SK-N-SH (cell line): ENCODE results near the gene SPAST. TPM values are rescaled to one million over a fixed set of nuclear protein-coding genes. Genes with fewer than 3 reads are reported as not detected.

Source experiments
- CTCF ChIA-PET: fragments of 300-600, 350-600 bp; formaldehyde crosslinking; extraction: SDS; loops from one replicate; lab custom pipeline; 2021; lab: Yijun Ruan, JAX
- POLR2A ChIA-PET: fragments of 350-600 bp; sonication (Branson Sonifier 250); formaldehyde crosslinking; extraction: SDS; loops from one replicate; lab custom pipeline; 2020; ENCODE audit warnings: antibody characterized with exemption, inconsistent platforms; lab: Yijun Ruan, JAX
- DNase-seq: peaks from one replicate; pipeline ENCODE4 v3.0.0; 2012
- H2AFZ ChIP-seq: fragments of 200-600 bp; sonication (generic); 2 replicates; pipeline ENCODE4 v1.8.1; 2016; ENCODE audit warnings: antibody characterized with exemption, mild to moderate bottlenecking, low read depth
- H3F3A ChIP-seq: fragments of 200-600 bp; sonication (generic); replicated peaks from 2 replicates; pipeline ENCODE3; 2016; ENCODE audit warnings: antibody characterized with exemption, mild to moderate bottlenecking; ENCODE audit not compliant: insufficient read depth
- H3K27ac ChIP-seq, 2 experiments: fragments of 200-500 bp in 1 of 2; fragments of 200-600 bp in 1 of 2; sonication (Bioruptor generic) in 1 of 2; sonication (generic), shearing (Covaris generic) in 1 of 2; 2 replicates each; pipeline versions ENCODE4 v1.5.1 to v1.6.1; 2014 to 2016; ENCODE audit warnings: low read depth in 2 of 2, inconsistent platforms in 1 of 2, low read length in 1 of 2, mild to moderate bottlenecking in 1 of 2, mixed read lengths in 1 of 2
- H3K27me3 ChIP-seq: fragments of 200-600 bp; sonication (generic), shearing (Covaris generic); 2 replicates; pipeline ENCODE4 v1.6.1; 2016; ENCODE audit warnings: mixed run types; ENCODE audit not compliant: insufficient read depth
- H3K36me3 ChIP-seq, 2 experiments: fragments of 200-500 bp in 1 of 2; fragments of 200-600 bp in 1 of 2; sonication (Bioruptor generic) in 1 of 2; sonication (generic) in 1 of 2; replicated peaks in 1 of 2; 2 replicates each; pipeline versions ENCODE3 to v1.5.1; 2014 to 2016; ENCODE audit warnings: low read length in 1 of 2, mild to moderate bottlenecking in 1 of 2; ENCODE audit not compliant: insufficient read depth in 2 of 2, control insufficient read depth in 1 of 2
- H3K4me1 ChIP-seq, 2 experiments: fragments of 200-500 bp in 1 of 2; fragments of 200-600 bp in 1 of 2; sonication (Bioruptor generic) in 1 of 2; sonication (generic), shearing (Covaris generic) in 1 of 2; 2 replicates each; pipeline versions ENCODE4 v1.5.1 to v1.6.1; 2014 to 2016; ENCODE audit warnings: low read depth in 1 of 2, low read length in 1 of 2, mixed run types in 1 of 2; ENCODE audit not compliant: insufficient read depth in 2 of 2, control insufficient read depth in 1 of 2
- H3K4me2 ChIP-seq: fragments of 200-600 bp; sonication (generic), shearing (Covaris generic); 2 replicates; pipeline ENCODE4 v1.6.1; 2017; ENCODE audit warnings: mixed run types
- H3K4me3 ChIP-seq, 2 experiments: fragments of 200-500 bp in 1 of 2; fragments of 200-600 bp in 1 of 2; sonication (Bioruptor generic) in 1 of 2; sonication (generic), shearing (Covaris generic) in 1 of 2; 2 replicates each; pipeline versions ENCODE4 v1.5.1 to v1.8.1; 2014 to 2016; ENCODE audit warnings: low read depth in 2 of 2, inconsistent platforms in 1 of 2, low read length in 1 of 2, mild to moderate bottlenecking in 1 of 2, mixed read lengths in 1 of 2, moderate library complexity in 1 of 2
- H3K79me2 ChIP-seq: fragments of 200-600 bp; sonication (generic); 2 replicates; pipeline ENCODE4 v1.8.1; 2017; ENCODE audit warnings: mild to moderate bottlenecking; ENCODE audit not compliant: insufficient read depth
- H3K9ac ChIP-seq: fragments of 200-600 bp; sonication (generic); 2 replicates; pipeline ENCODE4 v1.6.1; 2017; ENCODE audit warnings: mixed run types
- H3K9me2 ChIP-seq: fragments of 200-600 bp; sonication (generic); 2 replicates; pipeline ENCODE4 v1.6.1; 2017; ENCODE audit warnings: mixed run types
- H3K9me3 ChIP-seq: fragments of 200-600 bp; sonication (generic); 2 replicates; pipeline ENCODE4 v1.6.1; 2017; ENCODE audit warnings: mixed run types, mild to moderate bottlenecking, moderate library complexity
- H4K20me1 ChIP-seq: fragments of 200-600 bp; sonication (generic); 2 replicates; pipeline ENCODE4 v1.6.1; 2017; ENCODE audit warnings: mild to moderate bottlenecking, mixed run types; ENCODE audit not compliant: insufficient read depth
- EP300 ChIP-seq, 2 experiments: IDR thresholded peaks; 2 replicates each; pipeline versions ENCODE4 v1.4.0 to v1.6.1; 2012; ENCODE audit warnings: borderline replicate concordance in 1 of 2, low read depth in 1 of 2, low read length in 1 of 2
- EZH2phosphoT487 ChIP-seq: fragments of 200-600 bp; sonication (generic); IDR thresholded peaks from 2 replicates; pipeline ENCODE4 v1.6.1; 2017; ENCODE audit warnings: low read depth, mixed run types, mild to moderate bottlenecking, antibody characterized with exemption, moderate library complexity, borderline replicate concordance
- MEF2A ChIP-seq: IDR thresholded peaks from 2 replicates; pipeline ENCODE4 v1.4.0; 2012; ENCODE audit warnings: low read depth, borderline replicate concordance
- MXI1 ChIP-seq: IDR thresholded peaks from 2 replicates; pipeline ENCODE4 v1.6.1; 2012; ENCODE audit warnings: mild to moderate bottlenecking, low read depth, low read length, improper control_type of control experiment
- RFX5 ChIP-seq: IDR thresholded peaks from 2 replicates; pipeline ENCODE4 v1.6.1; 2012; ENCODE audit warnings: mild to moderate bottlenecking, improper control_type of control experiment, low read length
- SMC3 ChIP-seq: IDR thresholded peaks from 2 replicates; pipeline ENCODE4 v1.6.1; 2012; ENCODE audit warnings: low read depth, low read length, improper control_type of control experiment
- TCF12 ChIP-seq: IDR thresholded peaks from 2 replicates; pipeline ENCODE4 v1.4.0; 2012
- TEAD4 ChIP-seq: IDR thresholded peaks from 2 replicates; pipeline ENCODE4 v1.4.0; 2012; ENCODE audit warnings: mild to moderate bottlenecking, borderline replicate concordance; ENCODE audit not compliant: insufficient read depth
- WGBS: methylation state at CpG from one replicate; pipeline ENCODE4 v1.1.6; 2017; ENCODE audit warnings: low lambda C conversion rate; 5-methylcytosine and 5-hydroxymethylcytosine counted together
- polyA plus RNA-seq, 3 experiments: library from polyadenylated mRNA; depleted of rRNA; stranded (reverse); fragments of >200 nt; gene quantifications; 2 replicates each; pipeline ENCODE4 v1.2.3, GENCODE V29; 2012
- TF ChIP-seq, protein P1 (sequence below): IDR thresholded peaks from 2 replicates; pipeline ENCODE4 v1.4.0; 2012; ENCODE audit warnings: low read depth
- TF ChIP-seq, protein P2 (sequence below): fragments of 200-600 bp; sonication (generic); IDR thresholded peaks from 2 replicates; pipeline ENCODE4 v1.6.1; 2017; ENCODE audit warnings: antibody characterized with exemption, mild to moderate bottlenecking, moderate library complexity
- TF ChIP-seq, protein P3 (sequence below): IDR thresholded peaks from 2 replicates; pipeline ENCODE4 v1.4.0; 2012; ENCODE audit warnings: low read depth, borderline replicate concordance
- TF ChIP-seq, protein P4 (sequence below): IDR thresholded peaks from 2 replicates; pipeline ENCODE4 v1.6.1; 2012; ENCODE audit warnings: mild to moderate bottlenecking, low read depth, low read length, moderate library complexity
- TF ChIP-seq, protein P5 (sequence below): IDR thresholded peaks from 2 replicates; pipeline ENCODE4 v1.4.0; 2012; ENCODE audit warnings: low read depth, borderline replicate concordance

Gene SPAST
- polyA plus RNA-seq, 1 of the 3 experiments (the other 2 are of a cell fraction), result 6.1 TPM

DNA sequence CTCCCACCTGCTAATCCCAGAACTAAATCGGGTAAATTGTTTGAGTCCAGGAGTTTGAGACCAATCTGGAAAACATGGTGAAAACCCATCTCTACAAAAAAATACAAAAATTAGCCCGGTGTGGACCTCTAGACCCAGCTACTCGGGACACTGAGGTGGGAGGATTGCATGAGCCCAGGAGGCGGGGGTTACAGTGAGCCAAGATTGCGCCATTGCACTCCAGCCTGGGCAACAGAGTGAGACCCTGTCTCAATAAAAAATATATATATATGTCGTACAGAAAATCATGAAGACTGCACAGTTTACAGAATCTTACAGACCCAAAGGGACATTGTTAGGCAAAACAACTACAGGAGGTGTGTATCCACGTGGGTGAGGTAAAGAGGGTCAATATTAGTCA lies 19.8 kb upstream of the SPAST start:
- Histone ChIP-seq H3K79me2 (peaks cover 9% of the 10 kb centered on the region), H3F3A (peaks cover 20% of the 10 kb centered on the region), H3K4me1 (peaks cover 0 to 3% of the 10 kb centered on the region in 2 experiments; a peak in 1 of 4 replicates), H3K27me3 (no peaks in the 10 kb centered on the region), H3K9ac (no peak overlapping the region), H3K9me2 (no peaks in the 10 kb centered on the region), H3K36me3 (no peaks in the 10 kb centered on the region), H2AFZ (no peak overlapping the region), H3K4me3 (no peak overlapping the region), H3K4me2 (no peak overlapping the region), H3K9me3 (no peaks in the 10 kb centered on the region), H4K20me1 (no peaks in the 10 kb centered on the region), H3K27ac (no peak overlapping the region)
- POLR2A ChIA-PET, result no interaction called here
- no peak for DNase-seq
- TF ChIP-seq, protein P1, sequence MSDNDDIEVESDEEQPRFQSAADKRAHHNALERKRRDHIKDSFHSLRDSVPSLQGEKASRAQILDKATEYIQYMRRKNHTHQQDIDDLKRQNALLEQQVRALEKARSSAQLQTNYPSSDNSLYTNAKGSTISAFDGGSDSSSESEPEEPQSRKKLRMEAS, result no peak
- no peak for TF ChIP-seq MXI1
- TF ChIP-seq TEAD4, result no peak
- no peak for TF ChIP-seq MEF2A
- no peak for TF ChIP-seq SMC3
- TF ChIP-seq EP300 (IDR thresholded peaks at IDR 0.05; ENCODE audit: borderline replicate concordance in 1 of 2, low read depth in 1 of 2, low read length in 1 of 2), result no peak
- TF ChIP-seq, protein P2, sequence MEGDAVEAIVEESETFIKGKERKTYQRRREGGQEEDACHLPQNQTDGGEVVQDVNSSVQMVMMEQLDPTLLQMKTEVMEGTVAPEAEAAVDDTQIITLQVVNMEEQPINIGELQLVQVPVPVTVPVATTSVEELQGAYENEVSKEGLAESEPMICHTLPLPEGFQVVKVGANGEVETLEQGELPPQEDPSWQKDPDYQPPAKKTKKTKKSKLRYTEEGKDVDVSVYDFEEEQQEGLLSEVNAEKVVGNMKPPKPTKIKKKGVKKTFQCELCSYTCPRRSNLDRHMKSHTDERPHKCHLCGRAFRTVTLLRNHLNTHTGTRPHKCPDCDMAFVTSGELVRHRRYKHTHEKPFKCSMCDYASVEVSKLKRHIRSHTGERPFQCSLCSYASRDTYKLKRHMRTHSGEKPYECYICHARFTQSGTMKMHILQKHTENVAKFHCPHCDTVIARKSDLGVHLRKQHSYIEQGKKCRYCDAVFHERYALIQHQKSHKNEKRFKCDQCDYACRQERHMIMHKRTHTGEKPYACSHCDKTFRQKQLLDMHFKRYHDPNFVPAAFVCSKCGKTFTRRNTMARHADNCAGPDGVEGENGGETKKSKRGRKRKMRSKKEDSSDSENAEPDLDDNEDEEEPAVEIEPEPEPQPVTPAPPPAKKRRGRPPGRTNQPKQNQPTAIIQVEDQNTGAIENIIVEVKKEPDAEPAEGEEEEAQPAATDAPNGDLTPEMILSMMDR, result no peak
- no peak for TF ChIP-seq RFX5
- no peak for TF ChIP-seq EZH2phosphoT487
- TF ChIP-seq, protein P3, sequence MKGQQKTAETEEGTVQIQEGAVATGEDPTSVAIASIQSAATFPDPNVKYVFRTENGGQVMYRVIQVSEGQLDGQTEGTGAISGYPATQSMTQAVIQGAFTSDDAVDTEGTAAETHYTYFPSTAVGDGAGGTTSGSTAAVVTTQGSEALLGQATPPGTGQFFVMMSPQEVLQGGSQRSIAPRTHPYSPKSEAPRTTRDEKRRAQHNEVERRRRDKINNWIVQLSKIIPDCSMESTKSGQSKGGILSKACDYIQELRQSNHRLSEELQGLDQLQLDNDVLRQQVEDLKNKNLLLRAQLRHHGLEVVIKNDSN, result no peak
- WGBS, result 74% methylated on average over 7 of the region's 7 CpGs
- CTCF ChIA-PET, result interaction anchor here (1.4 kb wide), 1 partner anchor 13 kb away, joined by 3 read pairs; no protein-coding TSS in a partner anchor

DNA sequence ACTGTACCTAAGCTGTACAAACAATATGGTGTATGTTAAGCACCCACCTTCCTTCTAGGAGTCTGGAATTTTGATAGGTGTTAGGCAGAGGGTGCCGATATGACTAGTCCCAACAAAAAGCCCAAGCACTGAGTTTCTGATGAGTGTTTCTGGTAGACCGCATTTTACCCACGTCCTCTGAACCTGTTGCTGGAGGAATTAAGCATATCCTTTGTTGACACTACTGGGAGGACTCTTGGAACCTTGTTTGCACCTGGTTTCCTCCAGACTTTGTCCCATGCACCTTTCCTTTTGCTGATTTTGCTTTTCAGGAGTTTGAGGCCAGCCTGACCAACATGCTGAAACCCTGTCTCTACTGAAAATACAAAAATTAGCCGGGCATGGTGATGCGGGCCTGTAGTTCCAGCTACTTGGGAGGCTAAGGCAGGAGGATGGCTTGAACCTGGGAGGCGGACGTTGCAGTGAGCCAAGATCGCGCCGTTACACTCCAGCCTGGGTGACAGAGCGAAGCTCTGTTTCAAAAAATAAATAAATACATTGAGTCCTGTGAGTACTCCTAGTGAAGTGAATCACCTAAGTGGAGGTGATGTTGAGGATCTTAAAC lies 11.4 kb upstream of the SPAST start:
- no peaks in the 10 kb centered on the region for H3K27me3 ChIP-seq
- H3K4me2 ChIP-seq, result no peak overlapping the region
- H3K4me3 ChIP-seq, result no peak overlapping the region
- H3K36me3 ChIP-seq, result no peaks in the 10 kb centered on the region
- POLR2A ChIA-PET, result interaction anchor here (0.9 kb wide), 1 partner anchor 11 kb away, joined by 4 read pairs; the partner anchor contains the start of gene SPAST
- no peaks in the 10 kb centered on the region for H3K4me1 ChIP-seq
- 94% methylated on average over 11 of the region's 11 CpGs for WGBS
- H3K9ac ChIP-seq, result no peak overlapping the region
- no peaks in the 10 kb centered on the region for H3K9me2 ChIP-seq
- H4K20me1 ChIP-seq, result no peaks in the 10 kb centered on the region
- no peak overlapping the region for H3K27ac ChIP-seq
- no peaks in the 10 kb centered on the region for H3K9me3 ChIP-seq
- no peak for DNase-seq
- H3F3A ChIP-seq, result no peaks in the 10 kb centered on the region
- CTCF ChIA-PET, result interaction anchor here (0.6 to 1.9 kb wide), 2 partner anchors 12 to 37 kb away, joined by 3 to 5 read pairs; partner anchors contain the start of gene DPY30
- H3K79me2 ChIP-seq, result no peaks in the 10 kb centered on the region
- no peak overlapping the region for H2AFZ ChIP-seq
- TF ChIP-seq, protein P3, result no peak
- TF ChIP-seq RFX5, result no peak
- TF ChIP-seq TEAD4, result no peak
- TF ChIP-seq, protein P1, result no peak
- no peak for TF ChIP-seq EZH2phosphoT487
- TF ChIP-seq SMC3, result no peak
- no peak for TF ChIP-seq MEF2A
- no peak for TF ChIP-seq TCF12
- no peak for TF ChIP-seq MXI1
- TF ChIP-seq, protein P4, sequence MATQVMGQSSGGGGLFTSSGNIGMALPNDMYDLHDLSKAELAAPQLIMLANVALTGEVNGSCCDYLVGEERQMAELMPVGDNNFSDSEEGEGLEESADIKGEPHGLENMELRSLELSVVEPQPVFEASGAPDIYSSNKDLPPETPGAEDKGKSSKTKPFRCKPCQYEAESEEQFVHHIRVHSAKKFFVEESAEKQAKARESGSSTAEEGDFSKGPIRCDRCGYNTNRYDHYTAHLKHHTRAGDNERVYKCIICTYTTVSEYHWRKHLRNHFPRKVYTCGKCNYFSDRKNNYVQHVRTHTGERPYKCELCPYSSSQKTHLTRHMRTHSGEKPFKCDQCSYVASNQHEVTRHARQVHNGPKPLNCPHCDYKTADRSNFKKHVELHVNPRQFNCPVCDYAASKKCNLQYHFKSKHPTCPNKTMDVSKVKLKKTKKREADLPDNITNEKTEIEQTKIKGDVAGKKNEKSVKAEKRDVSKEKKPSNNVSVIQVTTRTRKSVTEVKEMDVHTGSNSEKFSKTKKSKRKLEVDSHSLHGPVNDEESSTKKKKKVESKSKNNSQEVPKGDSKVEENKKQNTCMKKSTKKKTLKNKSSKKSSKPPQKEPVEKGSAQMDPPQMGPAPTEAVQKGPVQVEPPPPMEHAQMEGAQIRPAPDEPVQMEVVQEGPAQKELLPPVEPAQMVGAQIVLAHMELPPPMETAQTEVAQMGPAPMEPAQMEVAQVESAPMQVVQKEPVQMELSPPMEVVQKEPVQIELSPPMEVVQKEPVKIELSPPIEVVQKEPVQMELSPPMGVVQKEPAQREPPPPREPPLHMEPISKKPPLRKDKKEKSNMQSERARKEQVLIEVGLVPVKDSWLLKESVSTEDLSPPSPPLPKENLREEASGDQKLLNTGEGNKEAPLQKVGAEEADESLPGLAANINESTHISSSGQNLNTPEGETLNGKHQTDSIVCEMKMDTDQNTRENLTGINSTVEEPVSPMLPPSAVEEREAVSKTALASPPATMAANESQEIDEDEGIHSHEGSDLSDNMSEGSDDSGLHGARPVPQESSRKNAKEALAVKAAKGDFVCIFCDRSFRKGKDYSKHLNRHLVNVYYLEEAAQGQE, result no peak
- TF ChIP-seq, protein P5, sequence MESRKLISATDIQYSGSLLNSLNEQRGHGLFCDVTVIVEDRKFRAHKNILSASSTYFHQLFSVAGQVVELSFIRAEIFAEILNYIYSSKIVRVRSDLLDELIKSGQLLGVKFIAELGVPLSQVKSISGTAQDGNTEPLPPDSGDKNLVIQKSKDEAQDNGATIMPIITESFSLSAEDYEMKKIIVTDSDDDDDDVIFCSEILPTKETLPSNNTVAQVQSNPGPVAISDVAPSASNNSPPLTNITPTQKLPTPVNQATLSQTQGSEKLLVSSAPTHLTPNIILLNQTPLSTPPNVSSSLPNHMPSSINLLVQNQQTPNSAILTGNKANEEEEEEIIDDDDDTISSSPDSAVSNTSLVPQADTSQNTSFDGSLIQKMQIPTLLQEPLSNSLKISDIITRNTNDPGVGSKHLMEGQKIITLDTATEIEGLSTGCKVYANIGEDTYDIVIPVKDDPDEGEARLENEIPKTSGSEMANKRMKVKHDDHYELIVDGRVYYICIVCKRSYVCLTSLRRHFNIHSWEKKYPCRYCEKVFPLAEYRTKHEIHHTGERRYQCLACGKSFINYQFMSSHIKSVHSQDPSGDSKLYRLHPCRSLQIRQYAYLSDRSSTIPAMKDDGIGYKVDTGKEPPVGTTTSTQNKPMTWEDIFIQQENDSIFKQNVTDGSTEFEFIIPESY, result no peak
